GM23338 (cell line): Measurements from ENCODE around the gene RTN4RL1.

Source experiments
- CREB1 ChIP-seq: fragments of 250-450 bp; sonication (Bioruptor Pico); IDR thresholded peaks from 2 replicates; pipeline ENCODE4 v1.5.0; 2020; ENCODE audit warnings: low read depth, mild to moderate bottlenecking, moderate library complexity
- CTCF ChIP-seq, 2 experiments: fragments of 200-600 bp in 1 of 2; sonication (generic) in 1 of 2; conservative IDR thresholded peaks; 2 replicates each; pipeline versions ENCODE4 v1.5.1 to v1.6.1; 2016 to 2017; ENCODE audit warnings: antibody characterized with exemption in 2 of 2, low read depth in 2 of 2, mild to moderate bottlenecking in 2 of 2, moderate library complexity in 1 of 2
- EZH2 ChIP-seq: fragments of 200-600 bp; sonication (generic); IDR thresholded peaks from one replicate; pipeline ENCODE4 v1.8.0; 2017; ENCODE audit warnings: antibody characterized with exemption, mild to moderate bottlenecking, low read depth; ENCODE audit not compliant: unreplicated experiment
- EZH2phosphoT487 ChIP-seq: fragments of 200-600 bp; sonication (generic); IDR thresholded peaks from one replicate; pipeline ENCODE4 v1.8.1; 2018; ENCODE audit warnings: antibody characterized with exemption; ENCODE audit not compliant: unreplicated experiment
- JUNB ChIP-seq: IDR thresholded peaks from one replicate; pipeline ENCODE4 v1.6.1; 2016; ENCODE audit warnings: antibody characterized with exemption; ENCODE audit not compliant: unreplicated experiment
- NANOG ChIP-seq: IDR thresholded peaks from 2 replicates; pipeline ENCODE4 v1.6.1; 2016; ENCODE audit warnings: antibody characterized with exemption, borderline replicate concordance
- POLR2AphosphoS5 ChIP-seq: IDR thresholded peaks from 2 replicates; pipeline ENCODE4 v1.6.1; 2016; ENCODE audit warnings: antibody characterized with exemption, low read depth
- STAT1 ChIP-seq: IDR thresholded peaks from one replicate; pipeline ENCODE4 v1.6.1; 2016; ENCODE audit warnings: antibody characterized with exemption; ENCODE audit not compliant: unreplicated experiment
- ZNF114 ChIP-seq: fragments of 250-450 bp; sonication (Bioruptor Pico); IDR thresholded peaks from 2 replicates; pipeline ENCODE4 v1.5.0; 2020; ENCODE audit warnings: mild to moderate bottlenecking, moderate library complexity
- TF ChIP-seq, protein P1 (sequence below): IDR thresholded peaks from one replicate; pipeline ENCODE4 v1.6.1; 2018; ENCODE audit warnings: antibody characterized with exemption; ENCODE audit not compliant: unreplicated experiment
- TF ChIP-seq, protein P2 (sequence below): IDR thresholded peaks from 2 replicates; pipeline ENCODE4 v1.6.1; 2016; ENCODE audit warnings: antibody characterized with exemption

- TF ChIP-seq EZH2phosphoT487 (no peak), CTCF (conservative IDR thresholded peaks at IDR 0.05; ENCODE audit: low read depth in 2 of 2) (no peak), EZH2 (no peak), CREB1 (CRISPR knock-in tag) (no peak), POLR2AphosphoS5 (no peak), JUNB (no peak), ZNF114 (CRISPR knock-in tag) (no peak), STAT1 (no peak), NANOG (no peak)
- TF ChIP-seq, protein P1, sequence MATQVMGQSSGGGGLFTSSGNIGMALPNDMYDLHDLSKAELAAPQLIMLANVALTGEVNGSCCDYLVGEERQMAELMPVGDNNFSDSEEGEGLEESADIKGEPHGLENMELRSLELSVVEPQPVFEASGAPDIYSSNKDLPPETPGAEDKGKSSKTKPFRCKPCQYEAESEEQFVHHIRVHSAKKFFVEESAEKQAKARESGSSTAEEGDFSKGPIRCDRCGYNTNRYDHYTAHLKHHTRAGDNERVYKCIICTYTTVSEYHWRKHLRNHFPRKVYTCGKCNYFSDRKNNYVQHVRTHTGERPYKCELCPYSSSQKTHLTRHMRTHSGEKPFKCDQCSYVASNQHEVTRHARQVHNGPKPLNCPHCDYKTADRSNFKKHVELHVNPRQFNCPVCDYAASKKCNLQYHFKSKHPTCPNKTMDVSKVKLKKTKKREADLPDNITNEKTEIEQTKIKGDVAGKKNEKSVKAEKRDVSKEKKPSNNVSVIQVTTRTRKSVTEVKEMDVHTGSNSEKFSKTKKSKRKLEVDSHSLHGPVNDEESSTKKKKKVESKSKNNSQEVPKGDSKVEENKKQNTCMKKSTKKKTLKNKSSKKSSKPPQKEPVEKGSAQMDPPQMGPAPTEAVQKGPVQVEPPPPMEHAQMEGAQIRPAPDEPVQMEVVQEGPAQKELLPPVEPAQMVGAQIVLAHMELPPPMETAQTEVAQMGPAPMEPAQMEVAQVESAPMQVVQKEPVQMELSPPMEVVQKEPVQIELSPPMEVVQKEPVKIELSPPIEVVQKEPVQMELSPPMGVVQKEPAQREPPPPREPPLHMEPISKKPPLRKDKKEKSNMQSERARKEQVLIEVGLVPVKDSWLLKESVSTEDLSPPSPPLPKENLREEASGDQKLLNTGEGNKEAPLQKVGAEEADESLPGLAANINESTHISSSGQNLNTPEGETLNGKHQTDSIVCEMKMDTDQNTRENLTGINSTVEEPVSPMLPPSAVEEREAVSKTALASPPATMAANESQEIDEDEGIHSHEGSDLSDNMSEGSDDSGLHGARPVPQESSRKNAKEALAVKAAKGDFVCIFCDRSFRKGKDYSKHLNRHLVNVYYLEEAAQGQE, result no peak
- TF ChIP-seq, protein P2, sequence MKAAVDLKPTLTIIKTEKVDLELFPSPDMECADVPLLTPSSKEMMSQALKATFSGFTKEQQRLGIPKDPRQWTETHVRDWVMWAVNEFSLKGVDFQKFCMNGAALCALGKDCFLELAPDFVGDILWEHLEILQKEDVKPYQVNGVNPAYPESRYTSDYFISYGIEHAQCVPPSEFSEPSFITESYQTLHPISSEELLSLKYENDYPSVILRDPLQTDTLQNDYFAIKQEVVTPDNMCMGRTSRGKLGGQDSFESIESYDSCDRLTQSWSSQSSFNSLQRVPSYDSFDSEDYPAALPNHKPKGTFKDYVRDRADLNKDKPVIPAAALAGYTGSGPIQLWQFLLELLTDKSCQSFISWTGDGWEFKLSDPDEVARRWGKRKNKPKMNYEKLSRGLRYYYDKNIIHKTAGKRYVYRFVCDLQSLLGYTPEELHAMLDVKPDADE, result no peak
Observed at GRCh38 chr17:1909985-1910384, 115.1 kb downstream of the RTN4RL1 start.
